Measurements from ENCODE around the gene WDR11.
A peak's percentile ranks its signal among the peaks of the same experiment; 100 is the strongest.

Gene WDR11, protein sequence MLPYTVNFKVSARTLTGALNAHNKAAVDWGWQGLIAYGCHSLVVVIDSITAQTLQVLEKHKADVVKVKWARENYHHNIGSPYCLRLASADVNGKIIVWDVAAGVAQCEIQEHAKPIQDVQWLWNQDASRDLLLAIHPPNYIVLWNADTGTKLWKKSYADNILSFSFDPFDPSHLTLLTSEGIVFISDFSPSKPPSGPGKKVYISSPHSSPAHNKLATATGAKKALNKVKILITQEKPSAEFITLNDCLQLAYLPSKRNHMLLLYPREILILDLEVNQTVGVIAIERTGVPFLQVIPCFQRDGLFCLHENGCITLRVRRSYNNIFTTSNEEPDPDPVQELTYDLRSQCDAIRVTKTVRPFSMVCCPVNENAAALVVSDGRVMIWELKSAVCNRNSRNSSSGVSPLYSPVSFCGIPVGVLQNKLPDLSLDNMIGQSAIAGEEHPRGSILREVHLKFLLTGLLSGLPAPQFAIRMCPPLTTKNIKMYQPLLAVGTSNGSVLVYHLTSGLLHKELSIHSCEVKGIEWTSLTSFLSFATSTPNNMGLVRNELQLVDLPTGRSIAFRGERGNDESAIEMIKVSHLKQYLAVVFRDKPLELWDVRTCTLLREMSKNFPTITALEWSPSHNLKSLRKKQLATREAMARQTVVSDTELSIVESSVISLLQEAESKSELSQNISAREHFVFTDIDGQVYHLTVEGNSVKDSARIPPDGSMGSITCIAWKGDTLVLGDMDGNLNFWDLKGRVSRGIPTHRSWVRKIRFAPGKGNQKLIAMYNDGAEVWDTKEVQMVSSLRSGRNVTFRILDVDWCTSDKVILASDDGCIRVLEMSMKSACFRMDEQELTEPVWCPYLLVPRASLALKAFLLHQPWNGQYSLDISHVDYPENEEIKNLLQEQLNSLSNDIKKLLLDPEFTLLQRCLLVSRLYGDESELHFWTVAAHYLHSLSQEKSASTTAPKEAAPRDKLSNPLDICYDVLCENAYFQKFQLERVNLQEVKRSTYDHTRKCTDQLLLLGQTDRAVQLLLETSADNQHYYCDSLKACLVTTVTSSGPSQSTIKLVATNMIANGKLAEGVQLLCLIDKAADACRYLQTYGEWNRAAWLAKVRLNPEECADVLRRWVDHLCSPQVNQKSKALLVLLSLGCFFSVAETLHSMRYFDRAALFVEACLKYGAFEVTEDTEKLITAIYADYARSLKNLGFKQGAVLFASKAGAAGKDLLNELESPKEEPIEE

DNA sequence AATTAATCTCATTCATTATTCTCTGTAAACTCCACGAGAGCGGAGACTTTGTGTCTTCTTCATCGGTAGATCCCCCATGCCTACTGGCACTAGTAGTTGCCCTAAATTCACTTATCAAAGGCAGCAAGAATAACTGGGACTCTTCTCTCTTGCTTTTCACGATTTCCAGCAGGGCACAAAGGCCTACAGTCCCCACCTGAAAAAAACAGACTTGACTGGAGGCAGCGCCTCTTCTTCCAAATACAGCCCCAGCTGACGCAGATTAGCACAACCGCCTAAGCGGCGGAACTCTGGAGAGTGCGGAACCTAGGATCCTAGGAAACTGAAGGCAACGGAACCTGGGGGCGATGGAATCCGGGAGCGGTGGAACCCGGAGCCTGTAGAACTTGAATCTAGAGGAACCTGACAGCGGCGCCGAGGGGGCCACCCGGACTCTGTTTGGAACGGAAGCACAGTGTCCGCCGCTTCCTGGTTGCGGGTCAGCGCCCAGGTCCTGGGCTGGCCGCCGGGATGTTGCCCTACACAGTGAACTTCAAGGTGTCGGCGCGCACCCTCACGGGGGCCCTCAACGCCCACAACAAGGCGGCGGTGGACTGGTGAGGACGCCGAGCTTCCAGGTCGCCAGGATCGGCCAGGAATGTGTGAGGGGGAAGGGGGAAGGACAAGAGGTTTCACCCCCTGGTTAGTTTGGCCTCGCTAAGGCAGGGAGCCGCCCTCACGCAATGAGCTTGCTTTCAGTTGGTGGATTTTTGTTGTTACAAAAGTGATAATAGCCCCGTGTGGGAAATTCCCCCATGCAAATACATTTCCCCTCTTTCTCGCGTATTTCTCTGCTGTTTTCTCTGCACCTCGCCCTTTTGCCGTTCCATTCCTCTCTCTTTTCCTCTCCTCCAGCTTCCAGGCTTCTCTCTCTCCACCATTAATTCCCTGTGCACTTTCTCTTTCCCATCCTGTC lies at the start of gene WDR11:
TSS of gene WDR11 (plus strand) at position 452 of the 955 bp plus-strand sequence. CDS start at position 511, 59 bp downstream.
- peak; percentile 48 to 64 for DNase-seq (ENCODE audit: low read depth in 2 of 2)

GRCh38 chr10:120802935-120803334 lies 48.2 kb upstream of the WDR11 start:
- DNase-seq (ENCODE audit: low read depth in 2 of 2): no peak

- DNase-seq (ENCODE audit: low read depth in 2 of 2): no peak
Measured at GRCh38 chr10:120803972-120804371, 47.2 kb upstream of the WDR11 start.

DNA sequence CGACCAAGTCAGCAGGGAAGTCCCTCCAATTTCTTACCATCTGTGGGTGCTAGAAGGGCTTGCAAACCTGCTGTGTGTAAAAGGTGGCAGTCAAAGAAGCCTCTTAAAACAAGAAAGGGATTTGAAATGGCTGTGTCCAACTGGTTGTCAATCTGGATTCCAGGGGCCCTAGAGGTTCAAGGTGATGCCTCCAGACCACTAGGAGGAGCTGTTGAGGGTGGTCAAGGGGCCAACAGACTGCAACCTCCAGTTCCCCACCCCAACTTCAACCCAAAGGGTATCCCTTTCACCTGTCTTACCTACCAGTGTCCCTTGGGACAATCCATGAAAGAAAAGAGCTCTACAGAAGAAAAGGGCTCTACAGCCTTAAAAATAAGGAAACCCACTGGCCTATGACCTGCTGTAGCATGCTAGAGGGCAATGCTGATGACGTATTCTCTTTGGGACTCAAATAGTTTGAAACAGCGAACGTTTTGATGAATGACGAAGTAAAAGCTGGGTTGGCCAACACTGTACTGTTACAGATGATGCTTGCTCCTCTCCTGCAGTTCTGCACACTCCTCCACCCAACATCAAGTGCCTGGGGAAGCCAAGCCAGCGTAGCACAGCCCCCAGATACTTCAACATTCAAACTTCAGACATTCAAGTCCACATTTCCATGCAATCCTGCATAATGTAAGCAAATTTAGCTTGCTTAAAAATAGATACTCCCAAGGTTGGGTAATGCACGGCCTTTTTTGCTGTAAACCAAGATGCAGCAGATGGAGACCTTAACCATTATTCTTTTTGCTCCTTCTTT lies 45.9 kb upstream of the WDR11 start:
- no peak for DNase-seq (ENCODE audit: low read depth in 2 of 2)

- DNase-seq (ENCODE audit: low read depth in 2 of 2): no peak
Measured at GRCh38 chr10:120806081-120806480, 45.1 kb upstream of the WDR11 start.

GRCh38 chr10:120810298-120810697 lies 40.9 kb upstream of the WDR11 start:
- no peak for DNase-seq (ENCODE audit: low read depth in 2 of 2)

DNA sequence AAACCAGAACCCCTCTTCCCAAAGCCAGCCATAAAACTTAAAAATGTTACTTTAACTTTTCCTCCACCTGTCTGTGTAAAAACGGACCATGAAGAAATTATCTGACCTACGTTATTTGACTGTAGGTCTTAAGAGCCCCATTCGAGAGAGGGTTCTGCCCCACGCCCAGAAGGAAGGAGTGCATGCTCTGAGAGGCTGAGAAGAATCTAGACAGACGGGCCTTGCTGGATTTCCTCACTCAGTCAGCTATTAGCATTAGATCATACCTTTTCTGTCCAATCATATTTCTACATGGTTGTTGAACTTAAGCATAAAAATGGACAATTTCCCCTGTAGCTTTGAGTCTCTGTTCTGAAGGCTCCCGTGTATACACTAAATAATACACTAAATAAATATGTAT lies 38.1 kb upstream of the WDR11 start:
- no peak for DNase-seq (ENCODE audit: low read depth in 2 of 2)

DNA sequence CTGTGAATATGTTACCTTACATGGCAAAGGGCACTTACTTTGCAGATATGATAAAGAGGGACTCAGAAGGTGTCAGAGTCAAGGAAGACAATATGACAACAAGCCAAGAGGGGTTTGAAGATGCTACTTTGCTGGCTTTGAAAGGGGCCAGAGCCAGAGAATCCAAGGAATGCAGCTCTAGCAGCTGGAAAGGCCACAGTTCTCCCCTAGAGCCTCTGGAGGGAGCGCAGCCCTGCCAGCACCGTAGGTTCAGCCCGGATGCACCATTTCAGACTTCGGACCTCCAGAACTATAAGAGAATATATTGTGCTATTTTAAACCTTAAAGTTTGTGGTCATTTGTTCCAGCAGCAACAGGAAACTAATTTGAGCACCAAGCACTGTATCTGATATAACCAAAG lies 32.9 kb upstream of the WDR11 start:
- no peak for DNase-seq (ENCODE audit: low read depth in 2 of 2)

- DNase-seq (ENCODE audit: low read depth in 2 of 2): no peak
Measured at GRCh38 chr10:120819366-120819765, 31.8 kb upstream of the WDR11 start.

DNA sequence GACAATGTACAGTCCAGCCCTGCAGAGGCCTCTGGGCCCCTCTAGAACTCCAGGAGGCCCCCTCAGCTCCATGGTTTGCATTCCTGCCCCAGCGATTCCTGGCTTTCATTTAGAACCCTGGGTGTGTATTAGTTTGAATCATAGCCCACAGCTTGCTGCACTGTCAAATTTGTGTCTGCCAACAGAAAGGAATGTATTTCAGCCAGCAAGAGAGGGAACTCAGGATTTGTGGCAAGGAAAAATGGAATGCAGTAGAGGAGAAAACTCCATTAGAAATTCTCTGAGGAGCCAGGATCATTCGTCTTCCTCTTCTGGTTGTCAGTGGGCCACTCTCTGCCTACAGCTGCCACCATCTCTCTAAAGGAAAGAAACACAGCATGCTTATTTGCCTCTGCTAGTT lies 27.9 kb upstream of the WDR11 start:
- DNase-seq (ENCODE audit: low read depth in 2 of 2): no peak

DNA sequence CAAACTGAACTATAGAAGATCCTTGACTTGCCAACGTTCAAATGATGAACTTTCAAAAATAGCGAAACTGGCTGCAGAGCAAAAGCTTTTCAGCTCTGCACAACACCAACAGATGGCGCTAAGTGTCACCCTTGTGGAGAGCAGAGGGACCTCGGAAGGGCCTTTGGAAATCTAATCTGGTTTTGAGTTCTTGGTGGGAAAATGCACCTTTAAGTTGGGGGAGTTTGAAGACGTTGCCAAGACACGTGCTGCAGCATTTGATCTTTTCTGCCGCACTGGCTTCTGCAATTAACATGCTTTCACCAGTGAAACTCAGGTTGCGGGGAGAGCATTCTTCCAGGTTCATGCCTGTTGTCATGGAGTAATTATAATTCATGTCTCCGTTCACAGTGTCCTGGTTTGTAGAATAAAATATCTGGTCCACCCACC lies 26.3 kb upstream of the WDR11 start:
- no peak for DNase-seq (ENCODE audit: low read depth in 2 of 2)

GRCh38 chr10:120825878-120826769 lies 25.0 kb upstream of the WDR11 start:
- no peak for DNase-seq (ENCODE audit: low read depth in 2 of 2)

DNA sequence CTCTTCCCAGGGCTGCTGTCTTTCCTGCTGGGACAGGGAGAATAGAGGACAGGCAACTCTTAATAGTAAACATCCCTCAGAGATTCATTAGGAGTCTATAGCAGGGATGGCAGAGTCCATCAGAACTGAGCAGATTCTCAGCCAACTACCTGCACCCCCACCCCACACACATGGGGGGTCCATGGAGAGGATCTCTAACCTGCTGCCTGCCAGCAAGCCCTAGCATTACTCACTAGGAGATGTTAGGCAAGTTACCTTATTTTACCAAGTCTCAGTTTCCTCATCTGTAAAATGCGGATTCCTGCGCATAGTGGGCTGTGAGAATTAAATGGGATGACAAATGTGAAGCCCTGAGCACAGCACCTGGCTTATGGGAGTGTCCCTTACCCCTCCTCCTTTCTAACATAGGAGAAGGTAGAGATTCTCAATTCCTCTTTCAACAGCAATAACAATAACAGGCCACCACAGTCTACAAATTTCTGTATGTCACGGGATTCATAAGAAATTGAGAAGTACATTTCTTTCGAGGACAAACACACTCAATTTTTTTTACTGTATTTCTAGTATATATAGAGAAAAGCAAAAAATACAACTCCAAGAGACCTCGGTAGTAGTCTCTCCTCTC lies 23.8 kb upstream of the WDR11 start:
- no peak for DNase-seq (ENCODE audit: low read depth in 2 of 2)

- DNase-seq (ENCODE audit: low read depth in 2 of 2): no peak
Measured at GRCh38 chr10:120828763-120829319, 22.3 kb upstream of the WDR11 start.

- no peak for DNase-seq (ENCODE audit: low read depth in 2 of 2)
Measured at GRCh38 chr10:120832106-120832505, 19.1 kb upstream of the WDR11 start.

DNA sequence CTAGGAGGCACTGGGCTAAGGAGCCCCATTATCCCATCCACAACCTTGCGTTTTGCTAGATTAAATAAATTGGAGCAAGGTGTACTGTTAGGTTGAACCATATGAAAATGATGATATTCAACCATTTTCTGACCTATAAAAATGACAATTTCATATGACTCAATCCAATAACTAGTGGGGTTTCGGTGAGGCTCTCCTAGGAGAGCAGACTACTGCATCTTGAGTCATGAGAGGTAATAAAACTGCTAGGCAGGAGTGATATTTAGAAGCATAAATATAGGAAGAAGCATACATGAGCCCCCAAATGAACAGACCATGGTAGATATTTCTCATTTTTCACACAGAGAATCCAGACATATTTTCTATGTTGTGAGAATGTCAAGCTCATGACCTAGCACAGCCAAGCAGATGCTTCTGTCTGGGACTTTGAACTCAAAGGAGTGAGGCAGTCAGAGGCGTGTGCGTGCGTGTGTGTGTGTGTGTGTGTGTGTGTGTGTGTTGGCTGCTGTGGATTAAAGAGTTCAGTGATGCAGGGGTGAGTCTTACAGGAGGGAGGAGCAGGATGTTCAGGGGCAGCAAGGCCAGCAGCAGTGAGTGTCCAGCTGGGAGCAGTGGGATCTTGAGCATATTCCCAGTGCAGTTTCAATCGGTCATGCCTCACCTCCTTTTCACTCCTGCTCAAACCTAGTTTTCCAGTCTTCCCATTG lies 17.8 kb upstream of the WDR11 start:
- no peak for DNase-seq (ENCODE audit: low read depth in 2 of 2)

DNA sequence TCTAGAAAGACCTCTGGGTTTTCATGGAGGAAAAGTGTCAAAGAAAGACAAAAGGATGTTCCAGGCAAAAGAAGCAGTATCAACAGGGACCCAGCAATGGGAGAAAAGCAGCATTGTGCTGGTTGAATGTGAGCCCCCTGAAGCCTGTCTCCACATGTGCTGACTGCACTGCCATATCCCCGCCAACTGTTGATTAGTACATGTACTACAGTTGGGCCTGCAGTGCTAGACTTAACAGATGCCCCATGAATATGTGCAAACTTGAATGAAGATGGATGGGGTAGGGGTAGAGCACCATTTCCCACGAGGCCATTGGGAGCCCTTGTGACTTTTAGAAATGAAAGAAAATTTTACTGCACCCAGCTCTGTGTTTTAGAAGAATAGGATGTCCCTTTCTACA lies 15.6 kb upstream of the WDR11 start:
- no peak for DNase-seq (ENCODE audit: low read depth in 2 of 2)

DNA sequence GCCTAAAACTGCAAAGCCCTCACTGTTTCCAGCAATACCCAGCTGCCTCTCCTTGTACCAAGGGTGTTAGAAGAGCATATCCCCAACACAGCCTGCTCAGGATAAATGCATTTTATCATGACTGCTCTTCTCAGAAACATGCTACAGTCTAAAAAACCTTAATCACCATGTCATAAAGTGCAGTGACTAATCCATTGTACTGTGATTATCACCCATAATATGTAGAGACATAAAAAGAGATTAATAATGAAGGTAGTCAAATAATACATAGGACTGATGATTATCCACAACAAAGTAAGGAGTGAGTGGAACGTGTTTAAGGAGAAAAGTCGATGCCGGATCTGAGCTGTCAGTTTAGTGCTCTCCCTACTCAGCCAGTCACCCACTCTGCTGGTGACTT lies 12.2 kb upstream of the WDR11 start:
- no peak for DNase-seq (ENCODE audit: low read depth in 2 of 2)

All from stimulated activated CD8-positive, alpha-beta memory T cell treated with anti-CD3 and anti-CD28 coated beads, Interleukin-7, amount 100 ng/mL, for 4 hours (primary cell).